GM19193 (cell line): ENCODE results near the gene NPAS3.

Experiments
- POLR2A ChIP-seq: IDR thresholded peaks from 4 replicates; pipeline ENCODE4 v1.6.1; 2011; ENCODE audit not compliant: insufficient read depth, insufficient read length; ENCODE audit errors: extremely low read depth

Gene NPAS3

DNA sequence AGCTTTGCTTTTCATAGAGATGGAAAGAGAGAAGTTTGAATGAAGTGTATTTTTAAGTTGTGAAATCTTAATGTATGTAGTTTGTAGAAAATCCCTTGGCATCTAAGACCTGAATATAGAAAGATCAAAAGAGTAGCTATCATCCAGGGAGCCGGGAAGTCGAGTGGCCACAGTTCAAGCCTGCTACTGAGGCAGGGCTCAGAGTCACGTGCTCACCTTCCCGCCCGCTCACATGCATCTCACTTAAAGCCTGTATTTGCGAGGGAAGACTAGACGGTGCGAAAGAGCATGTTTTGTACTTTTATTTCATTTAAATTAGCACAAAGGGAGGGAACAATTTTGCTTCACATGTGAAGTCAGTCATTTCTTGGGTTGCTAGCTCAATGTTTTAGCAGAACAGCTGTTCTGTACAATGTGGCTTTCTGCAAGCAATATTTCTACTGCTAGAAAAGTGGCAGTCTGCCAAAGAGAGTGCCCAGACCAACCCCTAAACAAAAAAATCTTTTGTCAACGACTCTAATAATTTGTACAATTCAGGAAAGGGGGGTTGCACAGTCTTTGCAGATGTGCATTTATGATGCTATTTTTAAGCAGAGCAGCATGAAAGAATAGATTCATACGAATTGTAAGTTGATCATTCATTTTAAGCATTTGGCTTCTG lies 290.7 kb downstream of the NPAS3 start:
- TF ChIP-seq POLR2A, result no peak

DNA sequence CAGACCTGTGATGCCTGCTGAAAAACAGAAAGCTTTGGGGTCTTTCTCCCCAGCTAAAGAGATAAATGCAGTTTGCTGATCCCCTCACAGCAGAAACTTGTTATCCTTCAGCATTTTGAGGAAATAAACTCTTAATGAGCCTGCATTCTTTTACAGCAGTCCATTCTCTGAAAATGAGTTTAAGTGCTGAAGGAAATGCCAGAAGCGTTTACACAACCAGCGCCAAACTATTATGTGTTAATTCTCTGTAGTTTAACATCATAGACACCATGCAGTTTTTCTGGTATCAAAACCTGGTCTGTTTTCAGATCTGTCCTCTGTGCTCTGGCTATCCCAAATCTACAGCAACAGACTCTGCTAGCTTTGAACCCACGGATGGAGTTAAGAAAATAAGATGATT lies 291.3 kb downstream of the NPAS3 start:
- TF ChIP-seq POLR2A, result no peak

DNA sequence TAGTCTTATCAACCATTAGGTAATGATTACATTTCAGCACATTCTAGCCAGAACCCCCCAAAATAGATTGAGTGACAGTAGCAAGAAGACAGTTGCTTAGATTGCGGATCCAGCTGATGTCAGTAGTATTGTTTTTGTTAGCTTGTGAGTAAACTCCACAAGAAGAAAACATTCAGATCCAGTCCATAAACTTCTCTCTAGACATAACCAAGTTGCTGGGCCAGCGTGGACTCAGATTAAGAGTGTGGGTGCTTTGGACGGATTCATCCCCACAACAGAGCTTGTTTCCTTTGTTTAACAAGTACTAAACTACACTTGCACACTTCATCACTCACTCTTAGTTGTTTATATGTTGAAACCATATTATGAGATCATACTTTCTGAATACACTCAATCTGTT lies 293.4 kb downstream of the NPAS3 start:
- no peak for TF ChIP-seq POLR2A

DNA sequence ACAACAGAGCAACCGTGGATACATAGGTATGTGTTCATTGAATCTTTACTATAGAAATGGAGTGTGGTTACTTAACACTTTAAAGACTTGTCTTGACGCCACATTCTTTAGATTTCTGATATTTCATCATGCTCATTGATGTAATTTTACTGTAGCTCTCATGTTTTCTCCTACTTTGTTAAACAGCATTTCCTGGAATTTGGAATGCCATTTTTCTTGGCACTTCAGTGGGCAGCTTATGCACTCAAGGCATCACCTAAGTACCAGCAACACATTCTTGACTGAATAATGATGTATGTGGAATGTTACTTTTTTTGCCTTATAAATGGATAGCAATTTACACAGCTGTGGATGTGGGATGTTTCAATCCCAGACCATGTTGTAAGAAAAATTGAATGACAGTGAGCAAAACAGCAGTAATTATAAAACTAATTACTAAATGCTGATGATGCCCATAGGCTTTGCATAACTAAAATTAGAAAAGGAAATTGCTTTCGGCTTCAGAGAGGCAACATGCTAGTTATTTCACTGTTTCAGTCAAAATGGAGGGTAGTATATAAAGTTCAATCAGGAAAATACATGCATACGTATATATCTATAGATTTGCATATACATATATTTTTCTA lies 298.5 kb downstream of the NPAS3 start:
- no peak for TF ChIP-seq POLR2A

DNA sequence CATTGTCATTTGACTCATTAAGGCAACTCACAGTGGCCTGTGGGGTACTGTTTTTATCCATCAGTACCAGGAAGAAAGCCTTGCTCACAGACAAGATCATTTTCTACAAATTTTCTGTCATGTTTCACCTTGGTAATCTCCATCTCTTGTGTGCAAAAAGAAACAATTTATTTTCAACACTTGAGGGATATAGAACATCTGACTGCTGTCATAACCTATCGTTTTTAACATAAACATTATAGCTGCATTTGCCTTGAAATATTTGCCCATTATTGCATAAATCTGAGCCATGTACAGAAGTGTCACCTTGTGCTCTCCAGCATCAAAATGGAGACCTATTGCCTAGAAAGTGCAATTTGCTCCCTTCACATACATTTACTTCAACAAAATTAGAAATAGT lies 300.8 kb downstream of the NPAS3 start:
- no peak for TF ChIP-seq POLR2A

DNA sequence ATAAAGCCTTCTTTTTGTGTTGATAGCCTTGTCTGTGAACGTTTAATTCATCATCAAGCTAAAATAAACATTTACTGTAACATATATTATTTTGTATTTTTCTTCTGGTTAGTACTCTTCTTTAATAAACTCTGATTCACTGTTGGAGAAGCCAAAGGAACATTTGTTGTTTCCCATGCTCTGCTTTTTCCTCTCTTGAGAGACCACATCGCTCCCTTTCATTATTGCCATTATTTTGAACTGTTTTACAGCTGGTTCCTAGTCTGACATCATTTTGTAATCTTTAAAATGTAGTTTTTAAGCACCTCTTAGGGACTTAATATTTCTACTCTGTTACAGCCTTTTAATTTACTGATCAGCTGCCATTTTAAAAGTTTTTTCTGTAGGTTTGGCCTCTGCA lies 301.8 kb downstream of the NPAS3 start:
- TF ChIP-seq POLR2A, result no peak

DNA sequence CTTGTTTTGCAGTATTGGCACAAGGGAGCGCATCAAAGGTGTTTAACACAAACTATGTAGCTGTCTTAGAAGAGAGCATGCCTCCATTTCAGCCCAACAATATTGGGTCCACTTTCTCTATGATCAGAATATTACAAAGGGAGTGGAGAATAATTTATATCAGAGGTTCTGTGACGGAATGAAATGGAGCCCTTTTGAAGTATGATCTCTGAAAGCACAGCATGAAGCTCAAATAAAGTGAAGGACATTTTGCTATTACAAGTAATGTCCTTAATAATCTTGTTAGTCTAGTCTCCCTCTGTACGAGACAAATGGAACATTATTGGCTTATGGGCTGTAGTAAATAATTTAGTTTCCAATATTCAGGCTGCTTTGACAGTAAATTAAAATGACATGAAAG lies 302.7 kb downstream of the NPAS3 start:
- TF ChIP-seq POLR2A, result no peak

DNA sequence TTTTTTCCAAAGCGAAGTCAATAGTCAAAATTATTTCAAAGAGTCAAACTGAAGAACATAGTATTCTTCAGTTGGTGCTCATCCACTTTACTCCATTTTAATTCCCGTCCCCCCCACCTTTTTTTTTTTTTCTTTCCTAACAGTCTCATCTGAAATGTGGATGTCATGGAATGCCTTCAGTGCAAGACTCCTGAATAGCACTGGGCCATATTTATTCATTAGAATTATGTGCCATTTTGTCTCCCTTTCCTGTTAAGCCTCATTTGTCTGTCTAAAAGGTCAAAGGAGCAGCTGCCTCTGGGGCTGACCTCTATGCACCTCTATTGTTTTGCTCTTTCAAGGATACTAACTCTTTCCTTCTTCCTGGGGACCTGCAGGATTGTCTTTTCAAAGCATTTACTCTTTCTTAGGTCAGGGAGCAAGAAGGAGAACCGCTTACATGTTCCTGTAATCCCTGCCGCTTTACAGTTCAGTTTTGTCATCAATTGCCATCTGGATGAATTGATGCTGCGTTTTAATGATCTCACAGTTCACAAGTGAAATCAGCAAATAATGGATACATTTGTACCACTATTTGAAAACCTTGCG lies 310.6 kb downstream of the NPAS3 start:
- no peak for TF ChIP-seq POLR2A

DNA sequence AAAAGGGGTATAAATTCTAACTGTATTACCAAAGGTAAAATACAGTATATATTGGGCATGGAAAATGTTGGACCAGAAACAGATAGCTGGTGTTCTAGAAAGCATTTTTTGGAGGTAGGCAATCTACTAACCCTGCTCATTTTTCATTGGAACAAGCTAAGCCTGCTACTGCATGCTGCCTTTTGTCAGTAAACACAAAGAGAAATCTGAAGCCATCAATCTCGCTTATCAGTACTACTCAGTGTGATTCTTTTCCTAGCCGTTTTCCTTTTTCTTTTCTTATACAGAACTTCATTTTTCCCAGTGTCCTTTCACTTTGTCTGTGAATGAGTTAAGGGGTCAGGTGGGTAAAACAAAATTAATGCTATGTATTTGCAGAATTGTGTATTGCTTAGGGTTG lies 312.3 kb downstream of the NPAS3 start:
- no peak for TF ChIP-seq POLR2A

DNA sequence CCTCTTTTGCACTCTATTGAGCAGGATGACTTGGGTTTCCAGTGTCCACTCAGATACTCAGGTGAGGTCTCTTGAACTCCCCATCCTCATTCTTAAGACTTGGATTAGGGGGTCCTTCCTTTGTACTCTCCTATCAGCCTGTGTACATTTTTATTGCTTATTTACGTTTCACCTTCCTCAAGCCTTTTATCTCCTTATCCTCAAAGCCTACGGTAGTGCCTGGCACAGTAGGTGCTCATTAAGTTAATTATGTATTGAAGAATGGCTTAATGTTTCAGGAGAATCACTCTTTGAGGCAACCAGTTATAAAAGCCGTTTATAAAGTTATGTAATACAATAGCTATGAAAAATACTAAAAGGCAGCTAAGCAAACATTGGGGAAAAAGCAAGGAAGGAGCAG lies 315.7 kb downstream of the NPAS3 start:
- TF ChIP-seq POLR2A, result no peak

DNA sequence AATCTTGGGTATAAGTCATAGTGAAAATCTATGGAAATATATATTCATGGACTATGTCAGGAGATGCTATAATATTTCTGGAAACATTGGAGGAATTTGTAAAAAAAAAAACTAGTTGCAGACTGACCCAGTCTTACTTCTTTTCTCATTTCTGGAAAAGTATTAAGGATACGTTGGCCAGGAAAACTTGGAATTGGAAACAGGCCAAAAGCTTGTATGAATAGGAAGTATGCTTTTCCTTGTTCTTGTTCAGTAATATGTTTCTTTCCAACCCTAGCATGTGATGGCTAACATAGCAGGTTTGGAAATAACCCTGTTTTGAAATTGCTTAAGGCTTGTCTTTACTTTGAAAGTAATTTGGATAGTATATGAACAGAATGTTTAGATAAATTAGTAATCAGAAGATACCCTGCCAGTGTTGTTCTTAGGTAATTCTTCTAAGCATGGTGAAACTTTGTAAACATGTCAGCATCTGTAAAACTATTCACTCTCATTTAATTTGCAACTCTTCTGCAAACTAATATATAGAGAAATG lies 316.2 kb downstream of the NPAS3 start:
- no peak for TF ChIP-seq POLR2A

DNA sequence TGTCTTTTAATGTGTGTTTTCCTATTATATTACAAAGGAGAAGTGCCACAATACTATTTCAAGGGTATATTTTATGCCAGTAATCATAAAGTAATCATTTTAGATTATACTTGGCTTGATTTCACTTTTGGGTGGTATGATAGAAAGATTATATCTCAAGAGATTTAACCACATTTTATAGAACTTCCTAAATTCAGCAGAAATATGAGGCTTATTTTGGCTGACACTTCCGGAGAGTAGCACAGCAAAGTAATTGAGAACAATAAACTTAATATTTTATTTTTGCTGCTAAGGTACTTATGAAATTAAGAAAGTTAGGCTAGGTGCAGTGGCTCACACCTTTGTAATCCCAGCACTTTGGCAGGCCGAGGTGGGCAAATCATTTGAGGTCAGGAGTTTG lies 319.1 kb downstream of the NPAS3 start:
- no peak for TF ChIP-seq POLR2A

DNA sequence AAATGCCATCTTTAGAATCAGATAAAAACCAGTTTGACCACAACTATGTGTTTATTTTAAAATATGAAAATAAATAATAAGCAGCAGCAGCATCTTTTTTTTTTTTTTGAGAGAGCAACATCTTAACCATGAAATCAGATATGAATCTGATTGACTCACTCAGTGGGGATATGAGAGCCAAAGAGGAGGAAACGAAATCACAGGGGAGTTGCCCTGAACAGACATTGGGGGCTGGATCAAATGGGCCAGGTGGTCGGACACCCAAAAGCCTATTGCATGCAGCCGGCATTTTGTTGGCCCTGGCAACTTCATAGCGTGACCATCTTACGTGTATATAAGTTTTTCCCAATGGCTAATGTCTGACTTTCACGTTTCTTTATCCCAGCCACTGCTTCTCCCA lies 321.1 kb downstream of the NPAS3 start:
- TF ChIP-seq POLR2A, result no peak

DNA sequence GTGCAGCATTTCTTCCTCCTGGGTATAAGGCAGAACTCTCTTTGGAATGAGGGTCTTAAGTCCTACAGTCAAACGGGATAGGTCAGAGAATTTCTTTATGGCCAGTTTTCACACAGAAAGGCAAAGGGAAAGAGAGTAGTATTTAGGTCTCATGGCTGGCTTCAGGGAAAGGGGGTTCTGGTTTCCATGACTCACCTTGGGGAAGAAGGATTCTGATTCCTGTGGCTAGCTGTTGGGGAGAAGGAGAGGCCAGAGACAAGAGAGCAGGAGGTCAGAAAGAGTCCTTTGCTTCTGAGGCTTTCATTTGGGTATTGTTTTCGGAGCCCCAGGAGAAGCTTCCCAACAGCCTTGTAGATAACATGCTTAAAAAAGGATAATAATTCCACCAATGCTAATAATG lies 332.5 kb downstream of the NPAS3 start:
- no peak for TF ChIP-seq POLR2A

DNA sequence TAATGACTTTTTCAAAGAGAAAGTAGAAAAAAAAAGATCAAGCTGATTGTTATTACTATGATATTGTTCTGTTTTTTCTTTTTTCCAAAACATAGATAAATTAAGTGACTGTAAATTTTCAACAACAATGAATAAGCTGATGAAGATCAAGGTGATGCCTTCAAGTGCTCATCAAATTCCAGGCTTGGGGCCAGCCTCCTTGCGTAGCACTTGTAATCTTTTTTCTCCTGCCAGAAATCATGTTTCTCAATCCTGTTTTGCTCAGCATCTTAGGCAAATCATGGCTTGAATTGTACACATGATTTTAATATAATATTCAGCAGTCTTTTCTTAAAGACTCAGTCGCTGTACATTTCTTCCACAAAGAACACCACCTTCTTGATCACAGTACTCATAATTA lies 333.2 kb downstream of the NPAS3 start:
- no peak for TF ChIP-seq POLR2A

DNA sequence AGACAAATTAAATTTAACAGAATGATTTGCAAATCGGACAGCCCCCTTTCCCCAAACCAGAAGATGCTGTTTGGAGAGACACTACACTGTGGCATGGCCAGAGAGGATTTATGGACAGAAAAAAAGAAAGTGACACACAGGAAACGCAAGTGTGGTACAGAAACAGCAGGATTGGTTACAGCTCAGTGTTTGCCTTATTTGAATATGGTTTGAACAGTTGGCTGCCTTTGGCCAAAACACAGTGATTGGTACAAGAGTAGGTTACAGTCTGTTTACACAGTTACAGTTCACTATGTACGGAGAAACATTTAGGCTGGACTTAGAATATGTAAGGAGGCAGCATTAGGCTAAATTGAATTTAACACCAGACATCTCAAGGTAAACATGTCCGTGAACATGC lies 335.3 kb downstream of the NPAS3 start:
- no peak for TF ChIP-seq POLR2A

DNA sequence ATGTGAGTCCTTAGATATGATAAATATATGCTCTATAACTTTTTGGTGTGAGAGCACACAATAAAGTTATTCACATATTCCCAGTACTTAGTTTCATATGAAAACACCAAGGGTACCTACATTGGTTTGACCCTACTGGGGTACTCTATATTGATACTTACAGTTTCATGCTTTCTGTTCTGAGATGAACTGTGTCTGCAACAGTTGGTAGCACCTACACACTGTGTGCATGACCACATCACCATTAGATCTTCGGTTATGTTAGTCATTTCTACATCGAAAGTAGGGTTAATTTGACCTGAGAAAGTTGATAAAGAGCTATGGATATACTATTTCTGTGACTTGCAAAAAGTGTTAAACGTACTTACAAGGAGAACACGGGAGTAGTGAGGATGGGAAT lies 337.2 kb downstream of the NPAS3 start:
- no peak for TF ChIP-seq POLR2A

DNA sequence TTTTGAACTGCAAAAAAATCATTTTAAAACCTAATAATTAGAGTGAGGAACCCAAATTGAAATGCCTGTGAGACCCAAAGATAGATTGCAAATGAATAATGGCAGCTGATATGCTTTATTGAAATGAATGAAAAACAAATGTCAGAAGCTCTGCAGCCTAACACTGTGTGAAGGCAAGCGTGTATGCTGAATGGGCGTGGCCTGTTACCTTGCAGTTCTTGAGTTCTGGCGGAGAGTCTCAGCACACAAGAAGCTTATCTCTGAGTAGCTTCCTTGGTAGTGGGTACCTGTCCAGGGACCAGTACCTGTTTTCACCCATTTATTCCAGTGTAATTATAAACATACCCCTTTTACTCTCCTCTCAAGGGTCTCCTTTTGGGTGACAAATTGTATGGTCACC lies 341.2 kb downstream of the NPAS3 start:
- TF ChIP-seq POLR2A, result no peak
